ENCODE measurements around the gene SEMA5A.

DNA sequence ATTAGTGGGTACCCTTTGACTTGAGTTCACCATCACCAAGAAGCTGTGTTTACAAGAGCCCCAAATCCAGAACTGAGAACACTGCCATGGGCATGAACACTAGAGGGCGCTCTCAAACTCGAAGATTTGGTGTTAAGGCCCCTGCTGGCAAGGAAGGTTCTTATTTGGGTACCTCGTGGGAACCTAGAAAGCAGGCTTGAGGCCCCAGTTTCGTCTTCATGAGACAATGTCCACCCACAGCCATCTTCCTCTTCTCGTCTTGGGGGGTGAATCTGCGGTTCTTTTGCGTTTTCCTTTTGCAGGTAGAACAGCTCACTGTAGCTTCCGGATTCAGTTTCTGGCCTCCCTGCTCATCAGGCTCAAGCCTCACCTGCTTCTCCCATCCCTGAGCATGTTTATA lies 184.0 kb downstream of the SEMA5A start:
- TF ChIP-seq, protein P1, sequence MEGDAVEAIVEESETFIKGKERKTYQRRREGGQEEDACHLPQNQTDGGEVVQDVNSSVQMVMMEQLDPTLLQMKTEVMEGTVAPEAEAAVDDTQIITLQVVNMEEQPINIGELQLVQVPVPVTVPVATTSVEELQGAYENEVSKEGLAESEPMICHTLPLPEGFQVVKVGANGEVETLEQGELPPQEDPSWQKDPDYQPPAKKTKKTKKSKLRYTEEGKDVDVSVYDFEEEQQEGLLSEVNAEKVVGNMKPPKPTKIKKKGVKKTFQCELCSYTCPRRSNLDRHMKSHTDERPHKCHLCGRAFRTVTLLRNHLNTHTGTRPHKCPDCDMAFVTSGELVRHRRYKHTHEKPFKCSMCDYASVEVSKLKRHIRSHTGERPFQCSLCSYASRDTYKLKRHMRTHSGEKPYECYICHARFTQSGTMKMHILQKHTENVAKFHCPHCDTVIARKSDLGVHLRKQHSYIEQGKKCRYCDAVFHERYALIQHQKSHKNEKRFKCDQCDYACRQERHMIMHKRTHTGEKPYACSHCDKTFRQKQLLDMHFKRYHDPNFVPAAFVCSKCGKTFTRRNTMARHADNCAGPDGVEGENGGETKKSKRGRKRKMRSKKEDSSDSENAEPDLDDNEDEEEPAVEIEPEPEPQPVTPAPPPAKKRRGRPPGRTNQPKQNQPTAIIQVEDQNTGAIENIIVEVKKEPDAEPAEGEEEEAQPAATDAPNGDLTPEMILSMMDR (IDR thresholded peaks at IDR 0.05 in 4 of 5, conservative IDR thresholded peaks at IDR 0.05 in 1 of 5) = peak in 4 of 5 experiments; percentile 20 to 50 (median 32)
- TF ChIP-seq POLR2A (IDR thresholded peaks at IDR 0.05) = no peak

Measured in gastrocnemius medialis (tissue), 4 donors.